T-helper 2 cell treated with Interferon-gamma antibody and Interleukin-4, amounts not matched to agents 100 ng/mL and 5 ng/mL, for 36 hours (primary cell): ENCODE results near the gene SIX2. TPM values are rescaled to one million over a fixed set of nuclear protein-coding genes. Genes with fewer than 3 reads are reported as not detected.
"Not testable (repeated sequence)": the region's sequence is repeated elsewhere in the genome, so short reads cannot be mapped to it uniquely, and the experiment has no call there.

ENCODE experiments used
- intact Hi-C: fragments of 100-400 bp; cut with micrococcal nuclease; formaldehyde crosslinking; loops from one replicate; pipeline ENCODE4 v1.15.1; 2023
- total RNA-seq: library from RNA; stranded (reverse); gene quantifications from 2 replicates; pipeline ENCODE4 v1.2.3, GENCODE V29; 2022

Gene SIX2
- total RNA-seq: not detected in 2 replicates

DNA sequence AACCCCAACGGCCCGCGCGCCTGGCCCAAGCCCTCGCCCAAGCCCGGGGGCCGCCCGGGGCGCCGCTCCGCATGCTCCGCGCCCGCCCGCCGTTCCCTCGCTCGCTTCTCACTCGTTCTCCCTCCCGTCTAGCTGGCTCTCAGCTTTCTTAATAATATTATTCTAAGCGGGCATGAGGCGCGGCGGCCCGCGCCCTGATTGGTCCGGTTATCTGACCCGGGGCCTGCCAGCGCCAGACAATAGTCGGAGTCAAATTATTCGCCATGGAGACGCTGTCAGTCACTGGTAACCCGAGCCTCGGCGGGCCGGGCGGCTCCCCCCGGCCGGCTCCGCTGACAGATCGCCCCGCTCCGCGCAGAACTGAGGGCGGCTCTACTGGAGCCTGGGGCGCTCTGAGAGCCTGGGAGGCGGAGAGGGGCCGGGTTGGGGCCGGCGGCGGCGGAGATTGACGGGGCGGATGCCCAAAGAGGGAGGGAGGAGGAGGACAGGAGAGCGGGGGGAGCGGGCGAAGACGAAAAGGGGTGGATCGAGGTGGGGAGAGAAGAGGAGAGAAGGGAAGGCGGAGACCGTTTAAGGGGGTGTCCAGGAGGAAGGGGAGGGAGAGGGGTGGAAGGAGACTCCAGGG lies at the start of gene SIX2:
Gene SIX2, minus strand, starts transcription at position 150 of the 625 bp plus-strand sequence. CDS start 342 bp downstream, outside the sequence.
- intact Hi-C loops: loop anchor here (5.0 kb wide), 2 partner anchors 67 to 158 kb away; partner anchors contain the start of gene SIX3

GRCh38 chr2:45055162-45055605 lies 45.9 kb upstream of the SIX2 start:
- intact Hi-C loops: no loop called here

DNA sequence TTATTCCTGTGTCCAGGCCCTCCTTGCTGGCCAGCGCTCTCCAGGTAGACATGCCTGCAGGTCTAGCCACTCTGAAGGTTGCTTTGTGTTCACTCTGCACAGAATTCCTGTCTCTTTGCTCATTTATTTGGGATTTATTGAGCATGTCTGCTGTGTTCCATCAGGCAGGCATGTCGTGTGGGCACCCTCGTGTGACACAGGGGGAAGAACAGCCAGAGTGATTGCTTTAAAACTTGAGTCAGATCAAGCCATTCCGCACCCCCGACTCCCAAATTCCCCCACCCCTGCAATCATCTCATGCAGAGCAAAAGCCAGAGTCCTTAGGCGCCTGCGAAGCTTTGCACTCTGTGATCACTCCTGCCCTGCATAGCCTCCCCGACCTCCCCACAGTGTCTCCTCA lies 44.7 kb upstream of the SIX2 start:
- intact Hi-C loops: no loop called here

DNA sequence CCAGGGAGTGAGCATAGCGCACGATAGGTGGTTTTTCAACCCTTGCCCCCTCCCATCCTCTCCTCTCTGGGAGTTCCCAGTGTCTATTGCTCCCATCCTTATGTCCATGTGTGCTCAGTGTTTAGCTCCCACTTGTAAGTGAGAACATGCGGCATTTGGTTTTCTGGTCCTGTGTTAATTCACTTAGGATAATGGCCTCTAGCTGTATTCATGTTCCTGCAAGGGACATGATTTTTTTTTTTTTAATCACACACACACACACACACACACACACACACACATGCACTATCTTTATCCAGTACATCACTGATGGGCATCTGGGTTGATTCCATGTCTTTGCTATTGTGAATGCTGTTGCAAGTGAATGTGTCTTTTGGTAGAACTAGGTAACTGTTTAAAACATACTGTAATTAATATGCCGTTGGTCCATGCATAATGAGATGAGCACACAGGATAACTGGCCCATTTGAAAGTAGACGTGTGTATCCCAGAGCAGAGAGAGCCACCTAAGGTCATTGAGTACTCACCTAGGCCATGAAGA lies 43.2 kb upstream of the SIX2 start:
- intact Hi-C loops: no loop called here

DNA sequence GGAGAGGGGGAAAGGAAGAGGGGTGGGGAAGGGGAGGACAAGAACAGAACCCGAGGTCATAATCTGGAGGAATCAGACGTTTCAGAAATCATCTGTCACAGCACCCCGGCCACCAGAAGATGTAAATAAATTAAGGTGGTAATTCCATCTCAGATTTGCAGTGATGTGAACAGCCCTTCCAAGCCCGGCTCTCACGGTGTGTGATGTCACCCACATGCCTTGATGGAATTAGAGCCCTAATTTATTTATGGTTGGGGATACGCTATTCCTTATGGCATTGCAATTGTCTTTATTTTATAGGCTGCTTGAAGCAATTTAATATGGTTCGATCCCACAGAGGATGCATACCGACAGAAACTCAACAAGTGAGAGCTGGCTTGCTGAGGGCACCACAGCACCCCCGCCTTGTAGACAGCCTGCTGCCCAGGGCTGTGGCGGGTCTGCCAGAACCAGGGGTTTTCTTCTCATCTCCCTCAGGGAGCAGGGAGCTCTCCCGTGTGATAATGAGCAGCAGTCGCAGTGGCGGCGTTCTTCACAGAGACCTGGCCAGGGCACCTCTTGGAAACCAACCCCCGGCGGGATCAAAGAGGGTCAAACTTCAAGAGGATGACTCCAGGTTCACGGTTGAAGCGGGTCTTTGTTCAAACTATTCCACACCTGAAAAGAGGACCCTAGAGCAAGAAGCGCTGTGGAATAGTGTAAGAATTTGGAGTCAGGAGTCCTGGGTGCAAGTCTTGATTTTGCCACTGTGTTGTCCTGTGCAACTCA lies 40.5 kb upstream of the SIX2 start:
- intact Hi-C loops: no loop called here

DNA sequence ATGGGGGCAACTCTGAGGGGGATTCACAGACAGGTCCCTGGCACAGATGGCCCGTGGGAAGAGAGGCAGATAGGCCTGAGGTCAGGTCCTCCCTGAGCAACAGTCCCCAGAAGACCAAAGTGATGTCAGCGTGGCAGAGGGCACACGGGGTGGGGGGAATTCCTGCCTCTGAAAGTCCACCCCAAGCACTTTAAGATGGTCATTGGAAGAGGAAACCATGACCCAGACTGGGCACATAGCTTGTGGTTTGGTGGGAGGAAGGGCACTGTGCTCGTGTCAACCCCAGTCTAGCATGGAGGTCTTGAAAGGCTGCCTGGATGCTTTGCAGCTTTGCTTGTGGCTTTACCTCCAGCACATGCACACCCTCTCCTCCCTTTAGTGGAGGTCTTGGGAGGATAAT lies 38.0 kb upstream of the SIX2 start:
- intact Hi-C loops: no loop called here

DNA sequence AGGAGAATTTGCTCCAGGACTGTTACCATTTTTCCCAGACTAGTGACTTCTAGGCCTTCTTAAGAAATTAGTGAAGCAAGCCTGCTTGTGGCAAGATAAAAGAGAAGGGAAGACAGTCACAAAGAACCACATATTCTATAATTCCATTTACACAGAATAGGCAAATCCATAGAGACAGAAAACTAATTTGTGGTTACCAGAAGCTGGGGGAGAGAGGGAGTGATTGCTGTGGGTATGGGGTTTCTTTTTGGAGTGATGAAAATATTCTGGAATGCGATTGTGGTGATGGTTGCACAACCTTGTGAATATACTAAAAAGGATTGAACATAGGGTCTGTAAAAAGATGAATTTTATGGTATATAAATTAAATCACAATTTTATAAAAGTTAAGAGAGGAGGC lies 37.5 kb upstream of the SIX2 start:
- intact Hi-C loops: no loop called here

- intact Hi-C loops: no loop called here
These were observed 36.5 kb upstream of the SIX2 start for GRCh38 chr2:45045706-45046105.

DNA sequence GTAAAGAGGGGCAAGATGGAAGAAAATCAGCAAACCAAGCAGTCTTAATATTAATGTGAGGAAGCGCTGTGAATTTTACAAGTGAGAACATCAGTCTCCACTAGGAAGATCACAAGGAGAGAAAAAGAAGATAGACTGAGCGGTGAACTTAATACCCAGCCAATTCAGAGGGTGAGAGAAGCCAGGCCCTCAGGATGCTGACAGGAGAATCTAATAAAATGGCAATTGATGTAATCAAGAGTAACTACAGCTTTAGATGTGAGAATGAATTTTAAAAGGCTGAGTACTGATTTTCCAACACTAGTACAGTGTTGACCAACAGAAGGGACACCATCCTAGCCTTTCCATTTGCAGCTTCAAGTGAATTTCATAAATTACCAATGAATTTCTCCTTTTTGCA lies 35.7 kb upstream of the SIX2 start:
- intact Hi-C loops: no loop called here

DNA sequence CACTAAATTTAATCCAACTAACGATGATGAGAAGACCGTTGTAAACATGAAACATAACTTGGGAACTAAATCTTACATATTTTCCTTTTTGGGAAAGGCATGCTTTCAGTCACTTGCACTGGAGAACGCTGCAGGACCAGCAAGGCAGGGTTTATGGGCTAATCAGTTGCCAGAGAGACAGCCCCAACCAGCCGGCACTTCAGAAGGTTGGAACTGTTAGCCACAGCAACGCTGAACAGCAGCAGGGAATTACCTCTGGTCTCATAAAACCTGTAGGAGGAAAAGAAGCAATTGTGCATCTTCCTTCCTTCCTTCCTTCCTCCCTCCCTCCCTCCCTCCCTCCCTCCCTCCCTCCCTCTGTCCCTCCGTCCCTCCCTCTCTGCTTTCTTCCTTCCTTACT lies 33.9 kb upstream of the SIX2 start:
- intact Hi-C loops: no loop called here

DNA sequence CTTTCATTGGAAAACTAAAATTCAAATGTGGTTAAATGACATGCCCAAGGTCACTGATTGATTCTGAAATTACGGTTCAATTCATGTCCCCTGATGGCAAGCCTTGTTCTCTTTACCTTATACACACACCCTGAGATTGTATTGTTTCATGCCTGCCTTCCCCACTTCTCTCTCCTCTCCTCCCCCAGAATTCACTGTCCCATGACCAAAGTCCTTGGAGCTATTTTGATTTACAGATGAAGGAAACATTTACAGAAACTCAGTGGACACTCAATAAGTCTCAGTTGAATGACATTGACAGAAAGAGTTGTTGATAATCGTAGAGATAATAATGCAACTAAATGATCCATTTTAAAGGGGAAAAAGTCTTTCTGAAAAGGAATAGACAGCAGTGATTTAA lies 33.1 kb upstream of the SIX2 start:
- intact Hi-C loops: no loop called here

DNA sequence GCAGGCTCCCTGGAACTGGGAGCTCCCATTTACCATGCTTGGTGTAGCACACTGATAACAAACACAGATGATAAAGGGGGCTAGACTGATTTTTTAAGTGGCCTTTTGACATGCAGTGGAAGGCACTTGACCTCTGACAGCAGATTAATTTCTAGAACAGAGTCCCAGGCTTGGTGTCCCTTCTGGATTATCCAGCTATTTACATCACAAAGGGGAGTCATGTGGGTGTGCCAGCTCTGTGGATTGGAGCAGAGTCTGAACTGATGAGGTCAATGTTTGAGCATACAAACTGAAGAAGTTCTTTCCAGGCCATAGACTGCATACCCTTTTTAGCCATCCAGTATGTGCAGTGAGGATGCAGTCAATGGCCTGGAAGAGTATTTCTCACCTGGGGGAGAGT lies 31.5 kb upstream of the SIX2 start:
- intact Hi-C loops: no loop called here

- intact Hi-C loops: not testable (repeated sequence)
These were observed 30.6 kb upstream of the SIX2 start for GRCh38 chr2:45039804-45040203.

GRCh38 chr2:45038861-45039260 lies 29.6 kb upstream of the SIX2 start:
- intact Hi-C loops: not testable (repeated sequence)

- intact Hi-C loops: no loop called here
These were observed 24.1 kb upstream of the SIX2 start for GRCh38 chr2:45033302-45033701.

GRCh38 chr2:45031028-45031427 lies 21.8 kb upstream of the SIX2 start:
- intact Hi-C loops: no loop called here

DNA sequence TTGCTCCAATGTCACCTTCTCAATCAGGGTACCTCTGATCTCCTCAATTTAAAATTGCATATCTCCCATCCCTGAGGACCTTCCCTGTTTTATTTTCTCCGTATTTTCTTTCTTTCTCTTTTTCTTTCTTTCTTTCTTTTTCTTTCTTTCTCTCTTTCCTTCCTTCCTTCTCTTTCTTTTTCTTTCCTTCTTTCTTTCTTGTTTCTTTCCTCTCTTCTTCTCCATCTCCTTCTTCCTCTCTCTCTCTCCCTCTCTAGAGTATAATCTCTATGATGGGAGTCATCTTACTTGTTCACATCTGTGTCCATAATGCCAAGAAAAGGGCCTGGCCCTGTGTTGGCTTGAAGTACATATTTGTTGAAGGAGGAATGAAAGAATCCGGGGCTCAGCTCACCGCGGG lies 21.3 kb upstream of the SIX2 start:
- intact Hi-C loops: no loop called here

DNA sequence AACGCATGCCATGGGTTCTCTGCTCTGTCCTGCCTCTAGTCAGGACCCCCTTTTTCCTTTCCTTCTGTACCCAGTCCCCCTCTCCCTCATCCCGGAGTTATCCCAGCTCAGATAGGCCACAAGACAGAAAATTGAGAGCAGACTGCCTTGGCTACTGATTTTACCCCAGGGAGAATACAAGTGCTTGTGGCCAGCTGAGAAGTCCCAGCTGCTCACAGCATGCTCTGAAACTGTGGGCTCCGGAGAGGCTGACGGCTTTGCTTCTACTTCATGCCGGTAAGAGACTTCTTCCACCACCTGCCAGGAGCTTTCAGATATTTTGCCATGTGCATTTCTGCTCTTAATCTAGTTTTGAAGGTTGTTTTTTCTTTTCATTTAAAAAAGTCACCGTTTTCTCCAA lies 20.0 kb upstream of the SIX2 start:
- intact Hi-C loops: no loop called here

DNA sequence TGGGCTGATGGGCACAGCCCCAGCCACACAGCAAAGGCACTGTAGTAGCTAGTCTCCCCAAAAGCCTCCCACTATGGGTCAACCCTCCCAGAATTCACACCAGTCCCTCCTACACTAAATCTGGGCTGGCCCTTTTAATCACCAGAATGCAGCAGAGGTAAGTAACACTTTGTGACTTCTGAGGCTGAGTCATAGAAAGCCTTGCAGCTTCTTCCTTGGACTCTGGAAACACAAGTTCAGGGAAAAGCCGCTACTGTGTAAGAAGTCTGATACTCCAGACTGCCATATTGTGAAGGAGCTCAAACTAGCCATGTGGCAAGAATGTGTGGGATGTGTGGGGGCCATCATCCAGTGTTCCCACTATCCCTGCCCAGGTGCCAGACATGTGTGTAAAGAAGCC lies 19.0 kb upstream of the SIX2 start:
- intact Hi-C loops: no loop called here

DNA sequence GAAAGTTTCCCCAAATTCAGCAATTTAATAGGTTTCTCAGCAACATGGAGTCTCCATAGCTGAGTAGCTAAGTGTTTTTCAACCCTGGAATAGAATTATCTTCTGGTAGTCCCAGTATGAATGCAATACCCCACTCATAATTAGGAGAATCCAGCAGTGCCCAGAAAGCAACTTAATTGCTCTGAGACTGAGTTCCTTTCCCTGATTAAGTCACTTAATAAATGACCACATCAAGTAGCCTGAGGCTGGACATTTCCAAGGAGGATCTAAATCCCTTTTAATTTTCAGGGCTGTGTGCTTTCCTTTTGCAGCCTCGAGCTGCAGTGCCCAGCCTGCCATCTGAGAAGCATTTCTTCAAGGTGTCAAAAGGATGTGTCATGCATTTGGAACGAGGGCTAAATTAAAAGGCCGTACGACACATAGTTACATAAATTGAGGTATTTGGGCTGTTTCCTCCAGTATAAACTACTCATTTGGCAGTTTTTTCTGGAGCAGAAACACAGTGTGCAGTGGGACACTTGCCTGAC lies 17.7 kb upstream of the SIX2 start:
- intact Hi-C loops: no loop called here

GRCh38 chr2:45024600-45025291 lies 15.5 kb upstream of the SIX2 start:
- intact Hi-C loops: no loop called here

DNA sequence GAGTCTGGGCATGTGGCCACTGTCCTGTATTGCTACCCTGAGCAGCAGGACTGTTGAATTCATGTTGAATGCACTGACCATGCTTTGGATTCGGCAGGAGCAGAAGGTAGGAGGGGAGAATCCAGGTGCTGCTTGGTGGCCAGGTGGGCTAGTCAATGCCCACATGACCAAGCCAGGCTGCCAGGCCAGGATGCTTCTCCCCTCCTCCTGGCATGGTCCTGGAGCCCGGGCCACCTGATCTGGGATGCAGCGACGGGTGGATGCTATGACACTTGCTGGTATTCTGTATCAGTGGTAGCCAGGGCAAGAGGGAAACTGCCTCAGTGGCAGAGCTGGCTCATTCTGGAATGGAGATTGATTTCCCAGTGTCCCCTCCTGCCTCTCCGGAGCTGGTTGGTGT lies 14.8 kb upstream of the SIX2 start:
- intact Hi-C loops: no loop called here
